Transverse colon (tissue), 4 donors: ENCODE results near the gene YRDC.

Experiments used
- POLR2A ChIP-seq: fragments of 450-650 bp; IDR thresholded peaks from one replicate; pipeline ENCODE4 v1.6.1; 2016; ENCODE audit warnings: antibody characterized with exemption, mild to moderate bottlenecking, moderate library complexity
- POLR2AphosphoS5 ChIP-seq, 3 donors: sonication (generic); formaldehyde crosslinking; IDR thresholded peaks; one replicate each; pipeline ENCODE4 v1.6.1; 2016; ENCODE audit warnings: antibody characterized with exemption in 3 of 3
- TF ChIP-seq, protein P1 (sequence below), 5 experiments: fragments of 200-600 bp in 3 of 5; fragments of 450-650 bp in 2 of 5; sonication (generic) in 3 of 5; IDR thresholded peaks; 1 replicate in 2 of 5; 2 replicates in 3 of 5; pipeline ENCODE4 v1.5.1; 2016 to 2017; ENCODE audit warnings: antibody characterized with exemption in 5 of 5, inconsistent platforms in 3 of 5, mild to moderate bottlenecking in 2 of 5, moderate library complexity in 1 of 5

DNA sequence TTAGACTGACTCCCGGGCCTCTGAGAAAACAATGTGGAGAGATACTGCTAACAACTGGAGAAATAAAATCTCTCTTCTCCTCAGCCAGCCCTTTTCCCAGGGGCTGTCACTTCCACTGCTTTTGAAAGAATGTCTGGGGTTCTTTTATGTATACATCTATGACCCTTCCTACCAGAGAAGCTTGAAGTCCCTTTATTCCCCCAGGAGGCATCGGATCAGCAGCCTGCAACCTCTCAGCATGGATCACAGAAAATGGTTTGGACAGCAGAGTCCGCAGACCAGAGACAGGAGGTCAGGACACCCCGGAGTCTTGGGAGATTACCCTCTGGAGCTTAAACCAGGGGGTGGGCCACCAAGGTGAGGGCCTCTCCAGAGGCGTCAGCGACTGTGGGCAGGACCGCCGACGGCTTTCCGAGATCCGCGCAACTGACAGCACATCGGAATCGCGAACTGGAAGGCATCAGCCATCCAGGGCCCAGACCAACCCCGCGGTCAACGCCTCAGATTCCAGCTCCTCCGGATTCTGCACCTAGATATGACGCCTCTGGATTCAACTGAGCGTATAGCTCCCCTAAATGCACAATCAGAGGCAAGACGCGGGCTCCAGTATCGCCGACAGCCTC, 44.1 kb downstream of the YRDC start:
- TF ChIP-seq, protein P1, sequence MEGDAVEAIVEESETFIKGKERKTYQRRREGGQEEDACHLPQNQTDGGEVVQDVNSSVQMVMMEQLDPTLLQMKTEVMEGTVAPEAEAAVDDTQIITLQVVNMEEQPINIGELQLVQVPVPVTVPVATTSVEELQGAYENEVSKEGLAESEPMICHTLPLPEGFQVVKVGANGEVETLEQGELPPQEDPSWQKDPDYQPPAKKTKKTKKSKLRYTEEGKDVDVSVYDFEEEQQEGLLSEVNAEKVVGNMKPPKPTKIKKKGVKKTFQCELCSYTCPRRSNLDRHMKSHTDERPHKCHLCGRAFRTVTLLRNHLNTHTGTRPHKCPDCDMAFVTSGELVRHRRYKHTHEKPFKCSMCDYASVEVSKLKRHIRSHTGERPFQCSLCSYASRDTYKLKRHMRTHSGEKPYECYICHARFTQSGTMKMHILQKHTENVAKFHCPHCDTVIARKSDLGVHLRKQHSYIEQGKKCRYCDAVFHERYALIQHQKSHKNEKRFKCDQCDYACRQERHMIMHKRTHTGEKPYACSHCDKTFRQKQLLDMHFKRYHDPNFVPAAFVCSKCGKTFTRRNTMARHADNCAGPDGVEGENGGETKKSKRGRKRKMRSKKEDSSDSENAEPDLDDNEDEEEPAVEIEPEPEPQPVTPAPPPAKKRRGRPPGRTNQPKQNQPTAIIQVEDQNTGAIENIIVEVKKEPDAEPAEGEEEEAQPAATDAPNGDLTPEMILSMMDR (IDR thresholded peaks at IDR 0.05): no peak
- TF ChIP-seq POLR2AphosphoS5 (IDR thresholded peaks at IDR 0.05) (no peak), POLR2A (no peak)
